ENCODE data around the gene SDR42E2. TPM values are rescaled to one million over a fixed set of nuclear protein-coding genes. Genes with fewer than 3 reads are reported as not detected.
"Not testable (repeated sequence)": the region's sequence is repeated elsewhere in the genome, so short reads cannot be mapped to it uniquely, and the experiment has no call there.

The SDR42E2 gene
- total RNA-seq, 2 experiments from 2014 or later = 0.07 TPM; not detected in 1

- ATAC-seq (no peak), DNase-seq (no peak)
- Mint-ChIP-seq H3K27ac (no peak overlapping the region), H3K9me3 (ENCODE audit: low read depth) (no peaks in the 10 kb centered on the region), H3K4me3 (no peak overlapping the region), H3K36me3 (ENCODE audit: low read depth) (no peaks in the 10 kb centered on the region), H3K4me1 (no peaks in the 10 kb centered on the region), H3K27me3 (peaks cover 11% of the 10 kb centered on the region)
- intact Hi-C loops (cut with DNase I, micrococcal nuclease) = no loop called here
- POLR2A ChIA-PET = no interaction called here
- CTCF ChIA-PET = interaction anchor here (0.6 to 0.7 kb wide), 2 partner anchors 187 to 548 kb away, joined by 3 read pairs; no protein-coding TSS in a partner anchor
These were observed 29.5 kb upstream of the SDR42E2 start for GRCh38 chr16:22132801-22133200.

- Mint-ChIP-seq H3K36me3 (ENCODE audit: low read depth) (no peaks in the 10 kb centered on the region), H3K4me3 (no peak overlapping the region), H3K27me3 (no peaks in the 10 kb centered on the region), H3K9me3 (ENCODE audit: low read depth) (no peaks in the 10 kb centered on the region), H3K27ac (no peak overlapping the region), H3K4me1 (no peaks in the 10 kb centered on the region)
- ChIA-PET POLR2A (no interaction called here), CTCF (no interaction called here)
- DNase-seq (no peak), ATAC-seq (no peak)
- intact Hi-C loops (cut with DNase I, micrococcal nuclease) = no loop called here
These were observed 23.8 kb upstream of the SDR42E2 start for GRCh38 chr16:22138482-22138881.

GRCh38 chr16:22139008-22139407 is 23.3 kb upstream of the SDR42E2 start:
- intact Hi-C loops (cut with DNase I, micrococcal nuclease) = no loop called here
- ChIA-PET POLR2A (no interaction called here), CTCF (no interaction called here)
- no peaks in the 10 kb centered on the region for H3K4me1 Mint-ChIP-seq
- DNase-seq (no peak), ATAC-seq (no peak)
- H3K27me3 Mint-ChIP-seq = no peaks in the 10 kb centered on the region
- H3K9me3 Mint-ChIP-seq (ENCODE audit: low read depth) = no peaks in the 10 kb centered on the region
- no peak overlapping the region for H3K4me3 Mint-ChIP-seq
- no peaks in the 10 kb centered on the region for H3K36me3 Mint-ChIP-seq (ENCODE audit: low read depth)
- no peak overlapping the region for H3K27ac Mint-ChIP-seq

DNA sequence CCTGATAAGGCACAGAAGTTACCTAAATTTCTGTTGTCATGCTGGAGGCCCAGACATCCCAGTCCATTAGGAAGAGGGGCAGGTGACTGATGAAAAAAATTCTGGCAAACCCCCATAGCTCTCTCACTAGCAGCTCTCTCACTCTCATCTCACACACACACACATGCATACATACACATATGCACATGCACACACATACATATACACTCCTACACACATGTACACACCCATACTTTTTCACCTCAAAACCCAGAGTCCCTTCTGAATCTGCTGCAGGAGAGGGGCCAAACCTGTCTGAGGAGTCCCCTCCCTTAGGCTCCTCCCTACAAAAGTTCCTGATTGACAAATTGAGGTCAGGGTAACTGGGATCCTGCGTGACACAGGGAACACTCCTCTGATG is 22.6 kb upstream of the SDR42E2 start:
- Mint-ChIP-seq H3K27me3 (no peaks in the 10 kb centered on the region), H3K4me3 (no peak overlapping the region), H3K9me3 (ENCODE audit: low read depth) (no peaks in the 10 kb centered on the region), H3K4me1 (no peaks in the 10 kb centered on the region), H3K27ac (no peak overlapping the region), H3K36me3 (ENCODE audit: low read depth) (no peaks in the 10 kb centered on the region)
- ChIA-PET CTCF (no interaction called here), POLR2A (no interaction called here)
- no peak for ATAC-seq
- no peak for DNase-seq
- intact Hi-C loops (cut with DNase I, micrococcal nuclease) = loop anchor here in 1 of 2 experiments (5.0 kb wide), 1 partner anchor 37 kb away; no protein-coding TSS in a partner anchor

DNA sequence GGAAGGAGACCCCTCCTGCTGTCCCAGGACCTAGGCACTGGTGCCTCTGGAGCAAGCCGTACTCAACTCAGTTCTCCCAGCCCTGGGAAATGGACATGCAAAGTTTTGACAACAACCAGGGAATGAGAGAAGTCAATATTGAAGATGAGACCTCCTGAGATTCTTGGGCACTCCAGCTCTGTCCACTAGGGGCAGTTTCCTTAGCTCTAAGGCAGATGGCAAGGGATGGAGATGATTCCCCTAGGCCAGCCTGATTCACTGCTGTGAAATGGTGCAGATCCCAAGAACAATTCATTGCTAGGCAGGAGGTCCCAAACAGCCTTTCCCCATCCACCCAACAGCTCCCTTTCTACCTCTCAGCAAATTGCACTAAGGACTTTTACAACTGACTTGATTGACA is 20.5 kb upstream of the SDR42E2 start:
- ChIA-PET POLR2A (interaction anchor here (0.7 kb wide), 1 partner anchor 45 kb away, joined by 3 read pairs; no protein-coding TSS in a partner anchor), CTCF (interaction anchor here (1.0 to 1.6 kb wide), 5 partner anchors 9 to 64 kb away, joined by 3 to 6 read pairs (median 4); no protein-coding TSS in a partner anchor)
- DNase-seq (no peak), ATAC-seq (no peak)
- intact Hi-C loops (cut with DNase I, micrococcal nuclease) = loop anchor here in 1 of 2 experiments (5.0 kb wide), 1 partner anchor 39 kb away; no protein-coding TSS in a partner anchor
- Mint-ChIP-seq H3K9me3 (ENCODE audit: low read depth) (no peaks in the 10 kb centered on the region), H3K4me3 (no peak overlapping the region), H3K27ac (no peak overlapping the region), H3K36me3 (ENCODE audit: low read depth) (no peaks in the 10 kb centered on the region), H3K4me1 (no peaks in the 10 kb centered on the region), H3K27me3 (no peaks in the 10 kb centered on the region)

- CTCF ChIA-PET = interaction anchor here (0.7 kb wide), 1 partner anchor 163 kb away, joined by 3 read pairs; no protein-coding TSS in a partner anchor
- DNase-seq = no peak
- Mint-ChIP-seq H3K9me3 (ENCODE audit: low read depth) (no peaks in the 10 kb centered on the region), H3K27ac (no peak overlapping the region), H3K4me1 (no peaks in the 10 kb centered on the region), H3K4me3 (no peak overlapping the region), H3K27me3 (no peaks in the 10 kb centered on the region), H3K36me3 (ENCODE audit: low read depth) (no peaks in the 10 kb centered on the region)
- intact Hi-C loops (cut with DNase I, micrococcal nuclease) = loop anchor here in 1 of 2 experiments (5.0 kb wide), 1 partner anchor 42 kb away; no protein-coding TSS in a partner anchor
- no peak for ATAC-seq
- POLR2A ChIA-PET = no interaction called here
These were observed 17.8 kb upstream of the SDR42E2 start for GRCh38 chr16:22144520-22144919.

DNA sequence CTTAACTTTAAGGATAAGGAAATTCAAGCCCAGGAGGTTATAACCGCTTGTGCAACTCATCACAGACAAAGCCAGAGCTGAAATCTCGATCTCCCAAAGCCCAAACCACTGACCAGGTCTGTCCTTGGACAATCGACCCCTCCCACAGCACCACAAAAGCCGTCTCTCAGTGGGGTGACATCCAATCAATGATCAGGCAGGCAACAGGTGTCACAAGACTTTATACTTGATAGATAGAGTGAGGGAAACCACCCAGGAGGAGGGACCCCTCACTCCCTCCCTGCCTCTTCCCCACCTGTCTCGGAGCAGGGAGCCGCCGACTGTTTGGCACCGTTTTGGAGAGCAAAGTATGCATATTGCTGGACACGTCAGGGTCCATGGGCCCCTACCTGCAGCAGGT is 14.5 kb upstream of the SDR42E2 start:
- ChIA-PET POLR2A (interaction anchor here (0.6 kb wide), 1 partner anchor 138 kb away, joined by 3 read pairs; no protein-coding TSS in a partner anchor), CTCF (interaction anchor here (0.8 to 1.5 kb wide), 4 partner anchors 21 to 103 kb away, joined by 3 to 4 read pairs (median 4); no protein-coding TSS in a partner anchor)
- no peaks in the 10 kb centered on the region for H3K9me3 Mint-ChIP-seq (ENCODE audit: low read depth)
- H3K4me3 Mint-ChIP-seq = no peak overlapping the region
- H3K27me3 Mint-ChIP-seq = no peaks in the 10 kb centered on the region
- no peak for ATAC-seq
- intact Hi-C loops (cut with DNase I, micrococcal nuclease) = no loop called here
- H3K4me1 Mint-ChIP-seq = no peaks in the 10 kb centered on the region
- H3K27ac Mint-ChIP-seq = no peak overlapping the region
- H3K36me3 Mint-ChIP-seq (ENCODE audit: low read depth) = no peaks in the 10 kb centered on the region
- no peak for DNase-seq

DNA sequence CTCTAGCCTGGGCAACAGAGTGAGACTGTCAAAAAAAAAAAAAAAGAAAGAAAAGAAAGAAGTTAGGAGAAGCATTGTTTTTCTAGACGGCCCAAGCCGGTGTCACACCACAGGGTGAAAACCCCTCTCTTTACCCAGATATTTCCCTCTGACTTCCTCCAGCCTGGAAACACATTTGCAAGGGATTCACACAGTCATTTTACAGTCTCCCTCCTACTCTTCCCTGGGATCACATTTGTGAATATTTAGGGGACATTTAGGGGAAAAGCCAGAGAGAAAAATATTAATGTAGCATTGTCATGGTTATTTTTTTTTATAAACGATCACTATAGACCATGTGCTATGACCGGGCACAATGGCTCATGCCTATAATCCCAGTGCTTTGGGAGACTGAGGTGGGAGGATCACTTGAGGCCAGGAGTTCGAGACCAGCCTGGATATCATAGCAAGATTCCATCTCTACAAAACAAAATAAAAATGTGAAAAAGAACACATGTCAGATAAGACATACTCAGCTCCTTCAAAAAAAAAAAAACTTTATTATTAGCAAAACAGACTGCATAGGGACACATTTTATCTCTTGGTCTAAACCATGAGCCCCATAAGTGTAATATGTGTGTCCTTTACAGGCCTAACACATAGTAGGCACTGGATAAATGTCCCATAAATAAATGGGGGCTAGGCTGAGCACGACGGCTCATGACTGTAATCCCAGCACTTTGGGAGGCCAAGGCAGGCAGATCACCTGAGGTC is 10.9 kb upstream of the SDR42E2 start:
- H3K27ac Mint-ChIP-seq = no peak overlapping the region
- no peaks in the 10 kb centered on the region for H3K36me3 Mint-ChIP-seq (ENCODE audit: low read depth)
- H3K27me3 Mint-ChIP-seq = no peaks in the 10 kb centered on the region
- intact Hi-C loops (cut with DNase I, micrococcal nuclease) = no loop called here
- H3K4me1 Mint-ChIP-seq = no peaks in the 10 kb centered on the region
- H3K4me3 Mint-ChIP-seq = no peak overlapping the region
- DNase-seq = no peak
- H3K9me3 Mint-ChIP-seq (ENCODE audit: low read depth) = no peaks in the 10 kb centered on the region
- no peak for ATAC-seq
- CTCF ChIA-PET = interaction anchor here (1.2 kb wide), 1 partner anchor 11 kb away, joined by 5 read pairs; no protein-coding TSS in a partner anchor
- POLR2A ChIA-PET = no interaction called here

- Mint-ChIP-seq H3K36me3 (ENCODE audit: low read depth) (no peaks in the 10 kb centered on the region), H3K4me1 (no peaks in the 10 kb centered on the region), H3K4me3 (no peak overlapping the region), H3K9me3 (ENCODE audit: low read depth) (no peaks in the 10 kb centered on the region), H3K27ac (no peak overlapping the region), H3K27me3 (no peaks in the 10 kb centered on the region)
- DNase-seq = no peak
- CTCF ChIA-PET = no interaction called here
- POLR2A ChIA-PET = no interaction called here
- ATAC-seq = no peak
- intact Hi-C loops (cut with DNase I, micrococcal nuclease) = no loop called here
These were observed 10.0 kb upstream of the SDR42E2 start for GRCh38 chr16:22152316-22152715.

DNA sequence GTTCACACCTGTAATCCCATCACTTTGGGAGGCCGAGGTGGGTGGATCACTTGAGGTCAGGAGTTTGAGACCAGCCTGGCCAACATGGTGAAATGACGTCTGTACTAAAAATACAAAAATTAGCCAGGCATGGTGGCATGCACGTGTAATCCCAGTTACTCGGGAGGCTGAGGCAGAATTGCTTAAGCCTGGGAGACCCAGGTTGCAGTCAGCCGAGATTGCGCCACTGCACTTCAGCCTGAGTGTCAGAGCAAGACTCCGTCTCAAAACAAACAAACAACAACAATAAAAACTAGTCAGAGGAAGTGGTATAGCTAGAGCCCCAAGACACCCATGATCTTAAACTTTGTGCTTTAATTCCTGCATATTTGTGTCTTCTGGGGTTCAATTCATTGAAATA is 9.2 kb upstream of the SDR42E2 start:
- intact Hi-C loops (cut with DNase I, micrococcal nuclease); ATAC-seq; H3K27ac Mint-ChIP-seq; H3K27me3 Mint-ChIP-seq; H3K4me1 Mint-ChIP-seq; CTCF ChIA-PET; H3K4me3 Mint-ChIP-seq; POLR2A ChIA-PET; H3K36me3 Mint-ChIP-seq (ENCODE audit: low read depth); H3K9me3 Mint-ChIP-seq (ENCODE audit: low read depth); DNase-seq: not testable (repeated sequence)

DNA sequence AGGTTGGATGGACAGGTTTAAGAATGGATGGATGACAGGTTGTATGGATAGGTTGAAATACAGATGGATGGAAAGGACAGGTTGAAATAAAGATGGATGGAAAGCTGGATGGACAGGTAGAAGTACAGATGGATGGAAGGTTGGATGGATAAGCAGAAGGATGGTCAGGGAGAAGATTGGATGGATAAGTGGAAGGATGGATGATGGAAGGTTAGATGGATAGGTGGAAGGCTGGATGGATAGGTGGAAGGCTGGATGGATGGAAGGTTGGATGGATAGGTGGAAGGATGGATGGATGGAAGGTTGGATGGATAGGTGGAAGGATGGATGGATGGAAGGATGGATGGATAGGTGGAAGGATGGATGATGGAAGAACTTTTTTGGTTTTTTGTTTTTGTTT is 905 bp upstream of the SDR42E2 start:
- CTCF ChIA-PET = interaction anchor here (0.7 kb wide), 1 partner anchor 27 kb away, joined by 3 read pairs; no protein-coding TSS in a partner anchor
- intact Hi-C loops (cut with DNase I, micrococcal nuclease) = no loop called here
- Mint-ChIP-seq H3K36me3 (ENCODE audit: low read depth) (peaks cover 2% of the 10 kb centered on the region), H3K27ac (no peak overlapping the region), H3K4me3 (no peak overlapping the region), H3K4me1 (peaks cover 6% of the 10 kb centered on the region), H3K27me3 (peaks cover 10% of the 10 kb centered on the region), H3K9me3 (ENCODE audit: low read depth) (peaks cover 3% of the 10 kb centered on the region)
- DNase-seq = no peak
- POLR2A ChIA-PET = no interaction called here
- no peak for ATAC-seq

DNA sequence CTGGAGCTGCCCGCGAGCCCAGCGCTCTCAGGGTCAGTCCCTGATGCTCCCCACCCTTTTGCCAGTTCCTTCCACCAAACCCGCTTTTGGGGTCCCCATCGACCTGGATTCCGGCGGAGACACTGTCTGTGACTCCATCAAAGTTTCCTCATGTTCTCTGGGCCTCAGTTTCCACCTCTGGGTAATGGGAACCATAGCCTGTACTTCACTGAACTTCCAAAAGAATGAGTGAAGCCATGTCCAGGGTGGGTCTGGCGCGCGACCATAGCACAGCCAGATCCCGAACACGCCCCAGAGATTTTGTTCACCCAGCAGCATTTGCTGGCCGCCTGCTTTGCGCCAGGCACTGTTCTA is 327 bp downstream of the SDR42E2 start:
- H3K9me3 Mint-ChIP-seq (ENCODE audit: low read depth) = peaks cover 3% of the 10 kb centered on the region
- H3K27ac Mint-ChIP-seq = no peak overlapping the region
- POLR2A ChIA-PET = no interaction called here
- H3K27me3 Mint-ChIP-seq = peaks cover 10% of the 10 kb centered on the region
- no peak for ATAC-seq
- intact Hi-C loops (cut with DNase I, micrococcal nuclease) = no loop called here
- DNase-seq = no peak
- H3K36me3 Mint-ChIP-seq (ENCODE audit: low read depth) = peaks cover 2% of the 10 kb centered on the region
- CTCF ChIA-PET = no interaction called here
- H3K4me1 Mint-ChIP-seq = peaks cover 6% of the 10 kb centered on the region
- no peak overlapping the region for H3K4me3 Mint-ChIP-seq
